NCI-H2171 (cell line): ENCODE data around the gene BCOR.
A peak's percentile ranks its signal among the peaks of the same experiment; 100 is the strongest.

Experiments
- DNase-seq: peaks from one replicate; lab custom pipeline; 2025; lab: John Stamatoyannopoulos, UW

Gene BCOR

GRCh38 chrX:40112996-40113395 is 15.2 kb upstream of the BCOR start:
- no peak for DNase-seq

DNA sequence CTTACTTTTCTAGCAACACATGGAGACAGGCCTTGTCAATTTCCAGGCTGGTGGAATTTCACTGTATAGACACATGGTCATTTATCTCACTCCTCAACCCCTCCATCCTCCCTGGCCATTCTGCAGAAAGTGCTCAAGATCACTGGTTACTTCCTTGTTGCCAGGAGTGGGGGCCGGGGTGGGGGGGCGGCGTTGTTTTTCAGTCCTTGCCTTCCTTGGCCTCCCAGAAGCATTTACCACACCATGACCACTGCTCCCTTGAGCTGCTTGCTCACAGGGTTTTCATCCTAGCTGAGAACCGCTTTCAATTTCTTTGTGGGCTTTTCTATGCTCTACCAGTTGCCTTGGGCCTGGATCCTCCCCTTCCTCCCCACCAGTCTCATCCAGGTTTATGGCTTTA is 14.1 kb upstream of the BCOR start:
- no peak for DNase-seq

- peak; percentile 52 for DNase-seq
Observed at GRCh38 chrX:40109288-40110008, 11.7 kb upstream of the BCOR start.

- DNase-seq, result peak; percentile 68
Observed at GRCh38 chrX:40108959-40109287, 11.2 kb upstream of the BCOR start.

DNA sequence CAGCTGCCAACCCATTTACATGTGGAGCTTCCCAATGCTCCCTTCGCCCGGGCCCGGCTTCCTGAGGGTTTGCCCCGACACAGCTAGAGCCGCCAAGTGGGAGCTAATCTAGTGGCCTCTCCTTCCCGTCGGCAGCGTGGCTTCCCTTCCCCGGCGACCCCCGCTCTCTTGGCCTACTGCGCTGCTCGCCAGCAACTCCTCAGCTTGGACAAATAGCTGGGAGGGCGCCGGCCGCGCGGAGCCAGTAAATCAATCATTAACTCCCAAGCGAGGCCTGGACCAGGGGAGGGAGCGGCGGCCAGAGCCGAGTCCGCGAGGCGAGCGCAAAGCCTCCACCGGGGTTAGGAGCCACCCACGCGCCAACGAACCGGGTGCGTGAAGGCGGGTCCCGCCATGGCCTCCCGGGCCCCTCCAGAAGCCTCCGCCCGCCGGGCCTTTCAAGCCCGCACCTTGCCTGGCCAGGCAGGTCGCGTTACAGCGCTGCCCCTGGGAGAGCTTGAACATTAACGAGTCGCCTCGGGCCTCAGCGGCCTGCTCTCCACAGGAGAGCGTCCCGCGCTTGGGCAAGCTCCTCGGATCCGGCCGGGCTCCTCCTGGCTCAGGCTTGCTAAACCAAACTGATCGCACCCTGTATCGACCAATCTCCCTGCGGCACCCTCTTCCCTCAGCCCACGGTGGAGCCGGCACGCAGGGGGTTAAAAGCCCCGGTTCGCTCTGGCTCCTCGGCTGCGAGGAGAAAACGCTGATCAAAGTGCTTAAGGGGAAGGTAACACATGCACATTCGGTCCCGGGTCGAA is 10.6 kb upstream of the BCOR start:
- DNase-seq, result peak; percentile 52

DNA sequence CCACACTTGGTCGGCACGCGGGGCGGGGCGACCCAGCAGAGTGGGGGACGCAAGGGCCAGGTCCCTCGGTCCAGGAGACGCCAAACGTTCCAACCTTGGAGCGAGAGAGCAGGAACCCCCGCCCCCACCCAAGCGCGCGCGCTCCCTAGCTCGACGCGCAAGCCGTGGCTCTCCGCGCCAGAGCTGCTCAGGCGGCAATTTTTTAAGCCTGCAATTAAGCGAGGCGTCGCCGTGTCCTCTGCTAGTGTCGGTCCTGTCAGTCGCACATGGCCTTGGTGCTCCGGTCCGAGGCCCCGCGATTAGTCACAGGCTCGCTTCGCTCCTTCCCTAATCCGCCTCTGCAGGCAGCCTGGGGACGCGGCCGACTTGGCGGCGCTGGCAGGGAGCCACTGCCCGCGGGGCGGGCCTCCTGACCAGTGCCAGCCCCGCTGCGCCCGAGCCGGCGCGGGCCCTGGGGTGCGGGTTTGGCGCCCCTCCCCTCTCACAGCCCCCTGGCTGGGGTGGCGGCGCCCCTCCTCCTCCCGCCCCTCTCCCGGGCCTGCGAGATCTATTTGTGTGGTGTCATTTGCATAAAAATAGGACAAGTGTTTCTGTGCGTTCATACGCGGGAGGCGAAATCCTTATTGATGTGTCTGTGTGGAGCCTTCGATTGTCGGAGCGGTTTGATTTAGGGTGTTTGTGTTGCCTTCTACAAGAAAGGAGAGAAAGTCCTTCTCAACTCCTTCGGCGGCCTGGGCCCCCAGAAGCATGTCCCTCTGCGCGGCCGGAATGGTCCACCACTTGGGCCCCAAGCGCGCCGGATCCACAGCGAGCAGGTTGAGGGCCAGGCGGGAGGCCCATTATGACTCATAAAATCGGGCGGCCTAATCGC is 9.8 kb upstream of the BCOR start:
- peak; percentile 27 for DNase-seq

DNA sequence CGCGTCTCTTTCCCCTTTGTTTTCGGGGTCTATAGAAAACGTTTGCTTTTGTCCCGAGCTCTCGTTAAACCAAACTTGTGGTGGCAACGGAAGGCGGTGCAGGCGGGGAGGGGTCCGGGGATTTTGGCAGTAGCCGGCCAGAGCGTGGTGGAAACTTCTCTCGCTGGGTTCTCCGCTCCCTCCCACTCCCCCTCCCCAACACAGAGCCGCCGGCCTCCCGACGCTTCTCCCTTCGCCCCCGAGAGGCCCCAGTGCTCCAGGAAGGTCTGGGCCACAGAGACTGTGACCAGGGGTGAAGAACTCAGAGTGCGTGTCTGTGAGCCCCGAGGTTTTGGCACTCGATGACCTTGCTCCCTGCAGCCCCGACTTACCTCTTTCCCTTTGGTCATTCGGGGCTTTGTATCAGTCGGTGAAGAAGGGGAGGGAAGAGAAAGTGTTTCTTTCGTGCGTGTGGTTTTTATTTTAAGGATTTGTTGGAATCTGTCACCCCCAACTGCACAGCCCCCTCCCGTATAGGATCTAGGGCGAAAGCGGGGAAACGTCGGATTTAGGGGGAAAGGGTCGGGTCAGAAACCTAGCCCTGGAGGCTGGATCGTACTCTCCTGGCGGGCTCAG is 9.0 kb upstream of the BCOR start:
- DNase-seq, result no peak

DNA sequence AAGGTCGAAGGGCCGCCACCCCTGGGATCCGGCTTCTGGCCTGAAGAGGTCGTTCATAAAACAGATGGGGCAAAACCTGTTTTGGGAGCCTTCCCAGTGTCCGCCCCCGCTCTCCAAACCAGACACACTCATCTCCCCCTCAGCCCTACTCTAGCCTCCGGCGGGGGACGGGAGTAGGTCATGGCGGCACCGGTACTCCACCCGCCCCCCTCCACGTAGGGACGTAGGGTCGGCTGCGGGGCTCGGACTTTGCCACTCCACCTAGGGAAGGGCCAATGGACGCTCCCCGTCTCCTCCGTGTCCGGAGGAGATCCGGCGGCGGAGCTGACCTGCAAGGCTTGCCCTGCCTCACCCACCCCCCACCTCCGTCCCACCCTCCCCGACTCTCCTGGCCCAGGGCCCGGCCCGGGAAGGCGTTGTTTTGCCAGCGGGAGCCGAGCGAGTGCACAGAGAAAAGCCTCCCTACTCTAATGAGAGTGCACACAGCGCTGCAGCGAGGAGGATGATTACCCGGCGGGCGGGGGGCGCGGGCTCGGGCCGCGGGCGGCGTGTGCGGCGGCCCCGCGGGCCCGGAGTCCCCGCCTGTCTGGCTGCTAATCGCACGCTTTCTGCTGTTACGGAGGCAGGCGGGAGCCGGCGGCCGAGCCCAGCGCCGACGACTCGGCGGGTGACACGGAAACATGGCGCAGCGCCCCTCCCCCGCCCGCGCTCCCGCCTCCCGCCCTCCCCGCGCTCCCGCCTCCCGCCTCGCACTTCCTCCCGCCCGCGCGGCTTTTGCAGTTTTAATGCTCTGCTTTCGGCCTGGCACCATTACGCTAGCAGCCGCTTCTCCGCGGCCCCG is 8.3 kb upstream of the BCOR start:
- peak; percentile 52 for DNase-seq

- peak; percentile 37 for DNase-seq
Observed at GRCh38 chrX:40104985-40105834, 7.5 kb upstream of the BCOR start.

DNA sequence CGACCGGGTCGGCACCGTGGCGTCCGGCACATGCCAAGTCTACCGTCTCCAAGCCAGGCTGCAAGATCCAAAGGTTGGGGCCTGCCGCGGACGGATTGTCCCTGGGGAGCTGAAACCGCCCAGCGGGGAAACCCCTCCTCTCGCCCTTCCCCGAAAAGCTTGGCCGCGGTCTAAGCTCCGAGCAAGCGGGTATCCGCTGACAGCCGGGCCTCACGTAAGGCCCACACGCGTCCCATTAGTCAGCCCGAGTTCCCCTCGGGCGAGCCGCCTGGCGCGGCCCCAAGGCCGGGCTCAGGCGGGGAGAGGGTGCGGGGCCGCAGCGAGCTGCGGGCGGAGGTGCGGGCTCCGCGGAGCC is 6.8 kb upstream of the BCOR start:
- no peak for DNase-seq

- DNase-seq, result no peak
Observed at GRCh38 chrX:40103565-40104323, 6.0 kb upstream of the BCOR start.

DNA sequence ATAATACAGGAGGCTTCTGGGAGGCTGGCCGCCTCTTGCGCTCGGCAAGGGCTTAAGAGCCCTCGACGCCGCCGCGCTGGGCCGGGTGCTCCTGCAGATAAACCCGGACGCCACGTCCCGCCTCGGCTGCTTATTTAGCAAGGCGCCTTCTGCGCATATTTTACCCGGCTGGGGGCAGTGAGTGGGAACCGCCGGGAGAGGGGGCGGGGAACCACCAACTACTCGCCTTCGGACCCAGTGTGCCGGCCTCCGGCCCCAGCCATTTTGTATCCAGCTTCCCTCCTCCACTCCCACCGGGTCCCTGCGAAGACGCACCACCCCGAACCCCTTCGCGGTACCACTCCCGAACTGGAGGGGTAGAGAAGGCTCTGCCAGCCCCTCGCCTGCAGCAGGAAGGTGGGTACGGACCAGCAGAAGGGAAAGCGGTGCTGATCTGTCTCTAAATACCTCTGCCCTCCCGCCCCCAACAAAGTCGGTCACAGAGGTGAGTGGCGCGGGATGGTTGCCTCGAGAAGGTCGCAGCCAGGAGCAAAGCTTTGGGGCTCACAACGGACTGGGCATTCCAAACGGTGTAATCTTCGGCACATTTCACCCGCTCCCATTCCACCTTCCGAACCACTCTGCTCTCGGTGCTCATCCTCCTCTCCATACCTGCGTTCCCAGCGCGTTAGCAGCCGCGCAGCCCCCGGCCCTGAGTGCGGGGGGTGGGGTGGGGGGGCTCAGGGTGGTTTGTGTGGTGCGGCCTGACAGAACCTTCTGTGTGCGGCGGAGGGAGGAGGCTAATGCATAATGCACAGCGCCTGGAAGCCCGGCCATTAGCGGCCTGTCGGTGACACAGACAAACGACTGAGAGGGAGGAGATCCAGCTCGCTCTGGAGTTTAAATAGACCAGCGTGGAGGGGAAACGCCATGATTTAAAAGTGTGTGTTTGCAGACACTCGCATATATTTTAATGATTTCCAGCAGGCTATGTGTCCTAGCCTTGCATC is 4.9 kb upstream of the BCOR start:
- no peak for DNase-seq

DNA sequence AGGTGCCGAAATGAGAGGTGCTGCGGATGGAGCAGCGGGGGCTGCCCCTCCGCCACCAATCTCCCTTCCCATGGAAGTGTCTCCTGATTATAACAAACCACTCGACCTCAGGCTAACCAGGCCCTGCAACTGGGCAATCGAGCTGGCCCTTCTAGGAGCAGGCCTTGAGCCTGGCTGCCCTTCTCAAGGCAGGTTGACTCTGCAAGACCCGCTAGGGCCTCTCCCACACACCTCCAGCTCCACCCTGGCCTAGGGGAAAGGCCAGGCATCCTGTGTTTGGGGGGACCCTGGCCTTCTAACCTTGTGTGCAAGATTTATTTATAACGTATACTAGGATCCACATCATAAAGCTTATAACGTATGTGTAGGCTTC is 3.7 kb upstream of the BCOR start:
- DNase-seq, result no peak

DNA sequence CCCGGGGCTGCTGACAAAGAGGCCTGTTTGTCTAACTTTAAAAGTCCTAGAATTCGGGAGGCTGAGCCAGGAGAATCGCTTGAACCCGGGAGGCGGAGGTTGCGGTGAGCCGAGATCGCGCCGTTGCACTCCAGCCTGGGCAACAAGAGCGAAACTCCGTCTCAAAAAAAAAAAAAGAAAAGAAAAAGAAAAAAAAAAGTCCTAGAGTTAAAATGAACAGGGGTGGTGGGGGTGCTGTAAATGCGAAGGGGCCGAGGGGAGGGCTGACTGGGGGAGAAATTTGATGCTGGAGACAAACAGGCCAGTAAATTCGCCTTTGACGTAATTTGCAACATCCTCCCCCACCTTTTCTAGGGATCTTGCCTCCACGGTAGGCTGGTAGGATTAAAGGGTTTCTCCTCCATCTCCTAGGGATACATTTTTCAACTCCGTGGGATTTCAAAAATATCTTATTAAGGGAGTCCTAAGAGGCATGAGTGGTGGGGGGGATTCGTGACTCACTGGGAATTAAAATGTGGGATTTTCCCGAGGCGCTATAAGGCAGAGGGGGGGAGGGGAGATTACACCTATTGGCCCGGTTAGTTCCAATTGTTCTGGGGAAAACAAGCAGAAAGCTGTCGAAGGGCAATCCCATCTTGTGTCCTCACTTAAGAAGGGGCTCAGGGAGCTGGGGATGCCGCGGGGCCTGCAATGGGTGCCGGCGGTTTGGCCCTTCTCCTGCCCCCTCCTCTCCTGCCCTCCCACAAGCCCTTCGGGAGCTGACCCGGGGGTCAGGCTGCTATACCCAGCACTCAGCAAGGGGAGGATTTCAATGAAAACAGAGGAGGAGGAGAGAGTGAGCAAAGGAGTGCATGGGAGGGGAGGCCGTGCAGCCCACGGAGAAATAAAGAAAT is 3.0 kb upstream of the BCOR start:
- no peak for DNase-seq

- no peak for DNase-seq
Observed at GRCh38 chrX:40100141-40100536, 2.4 kb upstream of the BCOR start.

GRCh38 chrX:40099055-40099958 is 1.5 kb upstream of the BCOR start:
- peak; percentile 41 for DNase-seq
